HG03571 (cell line): ENCODE results near the gene FETUB.

ENCODE experiments used
- ATAC-seq: cut with Tn5 transposase; IDR thresholded peaks from one replicate; pipeline ENCODE4 v1.9.1; 2021; ENCODE audit not compliant: unreplicated experiment

Gene FETUB

GRCh38 chr3:186639778-186640472, at the start of gene FETUB:
TSS of gene FETUB (plus strand) at chr3:186640399. CDS start at chr3:186640461, 62 bp downstream.
- no peak for ATAC-seq

- no peak for ATAC-seq
Measured at GRCh38 chr3:186590580-186591295, 49.5 kb upstream of the FETUB start.

DNA sequence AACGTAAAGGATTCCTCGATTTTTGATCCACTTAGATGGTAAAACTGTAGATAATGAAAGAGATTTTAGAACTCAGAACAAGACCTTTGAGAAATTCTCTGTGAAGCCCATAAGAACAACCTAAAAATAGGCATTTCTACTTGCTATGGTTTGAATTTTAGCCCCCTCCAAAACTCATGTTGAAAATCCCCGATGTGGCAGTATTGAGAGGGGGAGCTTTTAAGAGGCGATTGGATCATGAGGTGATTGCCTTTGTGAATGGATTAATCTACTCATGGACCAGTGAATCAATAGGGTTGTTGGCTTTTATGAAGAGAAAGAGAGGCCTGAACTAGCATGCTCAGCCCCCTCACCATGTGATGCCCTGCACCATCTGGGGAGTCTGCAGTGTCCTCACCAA, 47.5 kb upstream of the FETUB start:
- no peak for ATAC-seq

- ATAC-seq, result no peak
Measured at GRCh38 chr3:186593862-186594261, 46.3 kb upstream of the FETUB start.

GRCh38 chr3:186594591-186595113, 45.5 kb upstream of the FETUB start:
- ATAC-seq, result no peak

- ATAC-seq, result no peak
Measured at GRCh38 chr3:186596568-186597287, 43.5 kb upstream of the FETUB start.

DNA sequence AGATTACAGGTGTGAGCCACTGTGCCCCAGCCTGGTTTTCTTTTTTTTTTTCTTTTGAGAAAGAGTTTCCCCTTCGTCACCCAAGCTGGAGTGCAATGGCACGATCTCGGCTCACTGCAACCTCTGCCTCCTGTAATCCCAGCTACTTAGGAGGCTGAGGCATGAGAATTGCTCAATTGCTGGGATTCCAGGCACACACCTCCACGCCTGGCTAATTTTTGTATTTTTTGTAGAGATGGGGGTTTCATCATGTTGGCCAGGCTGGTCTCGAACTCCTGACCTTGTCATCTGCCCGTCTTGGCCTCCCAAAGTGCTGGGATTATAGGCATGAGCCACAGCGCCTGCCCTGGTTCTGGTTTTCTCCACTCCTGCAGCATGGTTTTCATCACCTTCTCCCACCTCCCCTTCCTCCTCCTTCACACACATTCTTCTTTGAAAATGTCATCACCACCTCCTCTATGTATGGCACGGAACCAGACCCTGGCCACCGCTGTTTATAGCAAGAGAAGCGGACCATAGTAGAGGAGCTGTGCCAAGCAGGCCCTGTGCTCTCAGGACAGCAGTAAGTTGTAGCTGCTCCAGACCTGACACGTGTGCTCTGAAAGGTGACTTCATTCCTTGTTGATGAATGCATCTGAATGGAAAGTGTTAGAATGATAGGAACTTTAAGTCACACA, 42.0 kb upstream of the FETUB start:
- ATAC-seq, result no peak

DNA sequence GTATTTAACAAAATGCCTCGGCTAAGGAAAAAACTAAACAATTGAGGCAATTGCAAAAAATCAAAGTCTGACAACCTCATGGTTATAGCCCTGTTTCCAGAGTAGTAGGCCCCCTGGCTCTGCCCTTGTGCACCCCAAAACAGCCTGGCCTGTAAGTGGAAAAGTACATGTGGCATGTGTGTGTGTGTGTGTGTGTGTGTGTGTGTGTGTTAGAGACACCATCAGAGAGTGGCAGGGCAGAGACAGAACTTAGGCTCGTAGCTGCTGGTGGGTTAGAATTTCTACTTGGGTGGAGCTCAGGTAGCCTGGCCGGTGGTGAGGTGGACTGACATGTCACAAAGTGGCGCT, 41.4 kb upstream of the FETUB start:
- ATAC-seq, result no peak

GRCh38 chr3:186599142-186599784, 40.9 kb upstream of the FETUB start:
- no peak for ATAC-seq

DNA sequence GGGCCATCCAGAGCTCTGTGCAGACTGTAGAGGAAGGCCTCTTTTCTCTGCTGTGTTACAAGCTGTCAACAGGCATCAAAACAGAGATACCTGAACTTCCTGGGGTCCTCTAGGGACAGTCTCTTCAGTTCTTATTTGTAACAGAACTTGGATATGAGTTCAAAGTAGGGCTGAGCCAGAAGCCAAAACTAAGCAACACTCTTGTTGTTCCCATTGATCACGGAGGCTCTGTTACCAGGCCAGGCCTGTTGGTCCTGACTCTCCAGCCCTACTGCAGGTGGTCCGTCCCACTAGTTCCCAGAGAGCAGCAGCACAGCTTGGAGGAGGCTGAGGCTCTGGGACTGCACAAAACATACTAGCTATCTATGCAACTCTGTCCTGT, 40.4 kb upstream of the FETUB start:
- no peak for ATAC-seq

- ATAC-seq, result no peak
Measured at GRCh38 chr3:186600896-186601295, 39.3 kb upstream of the FETUB start.

- no peak for ATAC-seq
Measured at GRCh38 chr3:186603159-186603558, 37.0 kb upstream of the FETUB start.

GRCh38 chr3:186605078-186605477, 35.1 kb upstream of the FETUB start:
- no peak for ATAC-seq

- ATAC-seq, result no peak
Measured at GRCh38 chr3:186605561-186606545, 34.3 kb upstream of the FETUB start.

- ATAC-seq, result no peak
Measured at GRCh38 chr3:186608624-186609215, 31.5 kb upstream of the FETUB start.

- no peak for ATAC-seq
Measured at GRCh38 chr3:186609247-186609868, 30.8 kb upstream of the FETUB start.

- ATAC-seq, result no peak
Measured at GRCh38 chr3:186612065-186612464, 28.1 kb upstream of the FETUB start.

DNA sequence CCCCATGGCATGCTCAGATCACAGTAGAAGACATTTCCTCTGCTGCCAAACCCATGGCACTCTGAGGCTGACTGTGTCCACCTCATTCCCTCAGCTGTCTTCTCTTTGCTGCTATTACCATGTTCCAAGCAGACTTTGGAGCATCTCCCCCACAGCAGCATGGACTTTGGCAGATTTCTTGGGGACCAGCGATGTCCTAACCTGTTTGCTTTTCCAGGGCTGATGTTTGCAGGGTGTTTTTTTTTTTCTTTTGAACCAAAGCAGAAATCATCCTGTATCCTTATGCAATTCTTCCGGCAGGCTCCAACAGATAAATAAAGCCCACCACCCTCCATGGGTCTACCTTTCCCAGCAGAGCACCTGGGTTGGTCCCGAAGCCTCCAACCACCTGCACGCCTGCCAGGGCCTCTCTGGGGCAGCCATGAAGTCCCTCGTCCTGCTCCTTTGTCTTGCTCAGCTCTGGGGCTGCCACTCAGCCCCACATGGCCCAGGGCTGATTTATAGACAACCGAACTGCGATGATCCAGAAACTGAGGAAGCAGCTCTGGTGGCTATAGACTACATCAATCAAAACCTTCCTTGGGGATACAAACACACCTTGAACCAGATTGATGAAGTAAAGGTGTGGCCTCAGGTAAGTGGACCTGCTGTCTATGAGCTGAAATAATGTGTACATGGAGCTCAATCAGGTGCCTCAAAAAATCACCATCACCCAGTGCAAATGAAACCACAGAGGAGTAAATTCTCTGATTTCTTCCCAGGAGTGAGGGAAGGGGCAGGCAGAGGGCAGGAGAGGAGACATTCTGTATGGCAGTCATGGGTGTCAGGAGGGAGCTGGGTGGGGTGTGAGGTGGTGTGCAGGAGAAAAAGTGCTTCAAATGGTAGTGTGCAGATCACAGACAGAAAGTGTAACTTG, 27.2 kb upstream of the FETUB start, which contains the start of gene AHSG:
Gene AHSG, plus strand, starts transcription at position 340 of the 916 bp plus-strand sequence. Its CDS starts 82 bp downstream, at position 422.
- ATAC-seq, result no peak
